HG03378 (cell line): ENCODE results near the gene P2RX5.

Experiments used
- ATAC-seq: cut with Tn5 transposase; IDR thresholded peaks from one replicate; pipeline ENCODE4 v1.9.1; 2021; ENCODE audit warnings: mild to moderate bottlenecking, moderate library complexity; ENCODE audit not compliant: unreplicated experiment

Gene P2RX5

GRCh38 chr17:3658784-3659449, 37.0 kb downstream of the P2RX5 start:
- ATAC-seq, result no peak

GRCh38 chr17:3657874-3658783, 37.8 kb downstream of the P2RX5 start:
- no peak for ATAC-seq

GRCh38 chr17:3657588-3657869, 38.4 kb downstream of the P2RX5 start:
- no peak for ATAC-seq

DNA sequence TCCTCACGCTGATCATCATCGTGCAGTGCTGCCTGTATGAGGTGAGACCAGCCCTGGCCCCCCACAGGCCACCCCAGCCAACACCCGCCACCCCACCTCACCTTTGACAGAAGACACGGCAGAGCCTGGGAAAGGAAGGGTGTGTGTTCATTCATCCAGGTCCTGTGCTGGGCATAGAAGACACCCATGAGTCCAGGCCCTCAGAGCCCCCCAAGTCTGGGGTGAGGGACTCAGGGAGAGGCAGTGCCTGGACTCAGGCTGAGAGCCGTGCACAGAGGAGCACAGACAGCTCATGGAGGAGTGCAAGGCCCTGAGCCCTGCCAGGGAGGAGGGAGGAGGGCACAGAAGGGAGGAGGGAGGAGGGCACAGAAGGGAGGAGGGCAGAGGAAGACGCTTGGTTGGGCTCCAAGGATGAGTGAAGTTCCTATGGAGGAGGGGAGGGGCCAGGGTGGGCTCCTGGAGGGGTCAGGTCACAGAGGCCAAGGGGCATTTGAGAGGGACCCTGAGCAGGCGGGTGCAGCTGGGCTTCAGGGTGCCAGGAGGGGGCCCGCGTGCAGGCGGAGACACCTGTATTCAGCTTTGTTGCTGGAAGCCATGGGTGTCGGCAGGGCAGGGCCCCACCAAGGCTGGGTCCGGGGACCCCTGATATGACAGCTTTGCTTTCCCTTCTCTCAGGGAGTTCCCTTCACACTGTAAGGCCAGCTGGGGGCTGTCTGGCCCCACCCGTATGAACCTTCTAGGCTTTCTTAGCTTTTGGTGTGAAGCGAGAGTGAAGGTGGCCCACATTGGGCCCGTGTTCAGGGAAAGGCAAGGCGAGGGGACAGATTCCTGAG, 39.0 kb downstream of the P2RX5 start:
- ATAC-seq, result no peak

DNA sequence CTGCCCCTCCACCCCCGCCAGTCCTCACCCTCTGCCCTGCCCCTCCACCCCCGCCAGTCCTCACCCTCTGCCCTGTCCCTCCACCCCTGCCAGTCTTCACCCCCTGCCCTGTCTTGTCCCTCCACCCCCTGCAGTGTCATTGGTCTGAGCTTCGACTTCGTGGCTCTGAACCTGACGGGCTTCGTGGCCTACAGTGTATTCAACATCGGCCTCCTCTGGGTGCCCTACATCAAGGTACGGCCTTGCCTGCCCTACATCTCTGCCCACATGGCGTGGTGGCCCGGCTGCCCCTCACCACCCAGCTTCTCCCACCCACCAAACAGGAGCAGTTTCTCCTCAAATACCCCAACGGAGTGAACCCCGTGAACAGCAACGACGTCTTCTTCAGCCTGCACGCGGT, 39.6 kb downstream of the P2RX5 start:
- ATAC-seq, result no peak

GRCh38 chr17:3655766-3656165, 40.2 kb downstream of the P2RX5 start:
- ATAC-seq, result no peak

DNA sequence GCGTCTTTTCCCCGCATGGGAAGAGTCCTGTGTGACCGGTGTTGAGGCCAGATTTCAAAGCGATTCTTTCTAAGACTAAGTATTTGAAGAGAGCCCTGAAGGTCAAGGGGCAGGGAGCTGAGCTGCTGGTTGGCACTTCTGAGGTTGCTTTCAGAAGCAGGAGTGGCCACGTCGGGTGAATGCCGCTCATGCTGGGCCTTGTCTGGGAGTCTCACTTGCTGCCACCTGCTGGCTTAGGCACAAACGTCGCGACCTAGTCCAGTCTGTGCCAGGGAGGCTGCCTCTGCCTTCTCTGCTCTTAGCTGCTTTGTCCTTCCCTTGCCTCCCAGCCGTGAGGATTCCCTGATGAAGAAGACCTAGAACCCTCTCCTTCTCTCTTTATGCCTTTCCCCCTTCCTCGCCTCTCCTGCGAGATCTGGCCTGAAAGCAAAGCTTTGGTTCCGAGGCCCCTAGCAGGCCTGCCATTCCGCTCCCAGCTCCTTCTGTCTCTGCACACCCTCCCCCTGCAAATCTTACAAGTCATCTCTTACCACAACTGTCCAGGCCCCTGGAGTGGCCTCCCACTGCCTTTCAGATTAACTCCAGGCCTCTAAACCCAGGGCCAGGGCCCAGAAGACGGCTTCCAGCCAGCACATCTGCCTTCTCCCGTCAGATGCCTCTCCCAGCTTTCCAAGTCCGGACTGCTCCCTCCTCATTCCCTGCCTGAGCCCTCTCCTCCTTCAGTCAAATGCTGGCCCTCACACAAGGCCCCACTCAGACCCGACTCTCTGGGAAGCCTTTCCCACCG, 48.0 kb downstream of the P2RX5 start:
- ATAC-seq, result no peak

DNA sequence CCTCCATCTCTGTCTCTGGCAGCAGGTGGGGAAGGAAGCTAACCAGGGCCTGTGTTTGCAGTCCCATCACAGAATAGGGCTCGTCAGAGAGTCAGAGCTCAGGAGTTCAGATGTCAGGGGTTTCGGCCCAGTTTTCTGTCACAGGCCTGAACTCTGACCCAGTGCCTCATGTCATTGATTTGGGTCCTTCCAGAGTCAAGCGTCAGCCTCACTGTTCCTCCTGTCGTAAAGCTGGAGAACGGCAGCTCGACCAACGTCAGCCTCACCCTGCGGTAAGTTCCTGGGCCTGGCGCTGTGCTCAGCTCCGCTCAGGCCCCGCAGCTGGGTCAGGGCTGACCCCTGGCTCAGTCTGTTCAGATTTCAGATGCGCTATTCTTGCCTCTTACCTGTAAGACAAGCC, 48.7 kb downstream of the P2RX5 start:
- no peak for ATAC-seq

DNA sequence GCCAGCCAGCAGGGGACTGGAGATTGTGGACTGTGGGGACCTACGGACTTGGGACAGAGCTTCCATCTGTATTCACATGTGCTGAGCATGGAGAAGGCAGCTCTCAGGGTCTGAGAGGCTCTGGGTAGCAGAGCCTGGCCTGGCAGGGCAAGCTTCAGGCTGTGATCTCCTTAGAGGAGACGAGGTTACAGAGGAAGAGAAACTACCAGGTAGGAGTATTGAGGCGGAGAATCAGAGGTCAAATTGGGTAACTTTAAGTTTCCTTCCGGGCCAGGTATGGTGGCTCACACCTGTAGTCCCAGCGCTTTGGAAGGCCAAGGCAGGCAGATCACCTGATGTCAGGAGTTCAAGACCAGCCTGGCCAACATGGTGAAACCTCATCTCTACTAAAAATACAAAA, 50.6 kb downstream of the P2RX5 start:
- no peak for ATAC-seq

- ATAC-seq, result no peak
Observed at GRCh38 chr17:3643889-3644349, 52.0 kb downstream of the P2RX5 start.

GRCh38 chr17:3641717-3642486, 54.1 kb downstream of the P2RX5 start:
- ATAC-seq, result no peak

DNA sequence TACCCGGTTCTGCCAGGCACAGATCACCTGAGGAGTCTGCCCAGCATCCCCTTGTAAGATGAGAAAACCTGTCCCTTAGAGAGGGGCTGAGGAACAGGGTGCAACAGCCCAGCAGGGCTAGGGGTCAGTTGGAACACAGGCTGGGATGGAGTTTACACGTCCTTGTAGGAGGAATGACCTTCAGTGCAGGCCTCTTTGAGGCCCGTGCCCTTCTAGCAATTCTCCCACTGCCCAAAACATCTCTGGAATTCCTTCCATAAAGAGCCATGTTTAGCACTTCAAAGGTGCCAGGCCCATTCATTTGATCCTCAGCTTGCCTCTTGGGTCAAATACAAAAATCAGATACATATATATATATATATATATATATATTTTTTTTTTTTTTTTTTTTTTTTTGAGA, 54.9 kb downstream of the P2RX5 start:
- ATAC-seq, result no peak

GRCh38 chr17:3639981-3640596, 55.9 kb downstream of the P2RX5 start:
- no peak for ATAC-seq

DNA sequence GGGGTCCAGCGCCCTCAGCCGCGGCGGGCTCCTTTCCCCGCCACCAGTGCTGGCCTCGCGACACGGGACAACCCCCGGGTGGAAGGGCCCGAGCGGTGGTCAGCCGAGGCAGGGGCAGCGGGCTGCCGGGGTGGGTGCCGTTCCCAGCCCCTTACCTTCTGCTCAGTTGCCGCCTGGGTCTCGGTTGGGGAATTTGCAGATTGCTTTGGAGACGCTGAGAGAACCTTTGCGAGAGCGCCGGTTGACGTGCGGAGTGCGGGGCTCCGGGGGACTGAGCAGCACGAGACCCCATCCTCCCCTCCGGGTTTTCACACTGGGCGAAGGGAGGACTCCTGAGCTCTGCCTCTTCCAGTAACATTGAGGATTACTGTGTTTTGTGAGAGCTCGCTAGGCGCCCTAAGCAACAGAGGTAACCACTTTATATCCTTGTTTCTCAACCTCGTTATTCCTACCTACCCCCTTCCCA, 59.0 kb downstream of the P2RX5 start:
- peak; percentile 7 for ATAC-seq

DNA sequence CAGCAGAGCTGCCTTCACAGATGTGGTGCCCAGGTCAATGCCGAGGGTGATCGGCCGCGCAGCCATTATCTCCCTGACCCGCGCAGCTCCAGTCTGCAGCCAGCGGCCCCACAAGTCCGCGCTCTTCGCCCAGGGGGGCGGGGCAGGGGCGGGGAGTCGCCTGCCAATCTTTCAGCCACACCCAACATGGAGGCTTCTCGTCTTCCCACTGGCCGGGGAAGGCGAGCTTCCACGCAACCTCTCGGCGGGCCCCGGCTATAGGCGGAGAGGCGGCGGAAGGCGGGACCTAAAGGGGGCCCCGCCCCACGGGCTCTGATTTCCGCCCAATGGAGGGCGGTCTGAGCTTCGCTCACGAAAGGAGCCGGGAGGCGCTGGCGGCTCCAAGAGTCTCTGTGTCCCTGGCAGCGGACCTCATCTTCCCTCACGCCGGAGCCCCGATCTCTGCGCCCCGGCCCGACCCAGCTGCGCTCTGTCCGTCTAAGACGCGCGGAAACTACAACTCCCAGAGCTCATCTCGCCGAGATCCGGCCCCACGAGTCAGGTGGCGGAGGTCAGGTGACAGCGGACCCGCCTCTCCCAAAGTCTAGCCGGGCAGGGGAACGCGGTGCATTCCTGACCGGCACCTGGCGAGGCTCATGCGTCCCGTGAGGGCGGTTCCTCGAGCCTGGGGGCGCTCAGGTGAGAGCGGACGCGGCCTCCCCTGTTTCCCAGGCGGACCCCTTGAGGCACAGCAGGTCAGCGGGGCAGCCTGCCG, 59.6 kb downstream of the P2RX5 start, which contains the start of the genes CTNS and SHPK:
CTNS (plus strand) TSS at position 607 of the 754 bp plus-strand sequence. CDS start 3,447 bp downstream, outside the sequence.
SHPK (minus strand) TSS at position 97 of the 754 bp plus-strand sequence; CDS start at position 66, 31 bp downstream.
- peak; percentile 83 for ATAC-seq

DNA sequence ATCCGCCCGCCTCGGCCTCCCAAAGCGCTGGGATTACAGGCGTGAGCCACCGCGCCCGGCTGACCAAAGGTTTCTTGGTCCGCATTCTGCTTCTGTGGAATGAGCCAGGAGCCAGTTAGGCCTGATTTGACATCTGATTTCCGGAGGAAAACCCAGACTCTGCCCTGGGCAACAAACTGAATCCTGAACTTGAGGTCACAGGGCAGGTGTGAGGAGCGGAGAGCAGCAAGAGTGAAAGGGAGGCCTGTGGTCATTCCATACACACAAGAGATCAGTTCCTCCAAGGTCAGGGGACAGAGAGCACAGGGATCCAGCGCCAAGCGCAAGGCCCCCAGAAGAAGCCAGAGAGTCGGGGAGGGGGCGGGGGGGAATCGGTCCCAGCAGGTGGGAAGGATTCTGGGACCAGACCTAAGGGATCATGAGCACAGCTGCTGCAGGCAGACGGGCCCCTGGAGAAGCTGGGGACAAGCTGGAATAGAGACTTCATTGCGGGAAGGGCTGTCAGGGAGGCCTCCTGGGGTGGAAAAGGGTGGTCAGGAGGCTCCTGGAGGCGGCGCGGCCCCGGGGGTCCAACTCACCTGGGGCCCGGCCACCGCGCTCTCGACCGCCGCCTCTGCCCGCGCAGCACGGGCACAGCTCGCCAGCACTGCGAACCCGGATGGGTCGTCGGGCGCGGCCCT, 60.3 kb downstream of the P2RX5 start:
- ATAC-seq, result peak; percentile 29

- ATAC-seq, result no peak
Observed at GRCh38 chr17:3632287-3632686, 63.7 kb downstream of the P2RX5 start.

DNA sequence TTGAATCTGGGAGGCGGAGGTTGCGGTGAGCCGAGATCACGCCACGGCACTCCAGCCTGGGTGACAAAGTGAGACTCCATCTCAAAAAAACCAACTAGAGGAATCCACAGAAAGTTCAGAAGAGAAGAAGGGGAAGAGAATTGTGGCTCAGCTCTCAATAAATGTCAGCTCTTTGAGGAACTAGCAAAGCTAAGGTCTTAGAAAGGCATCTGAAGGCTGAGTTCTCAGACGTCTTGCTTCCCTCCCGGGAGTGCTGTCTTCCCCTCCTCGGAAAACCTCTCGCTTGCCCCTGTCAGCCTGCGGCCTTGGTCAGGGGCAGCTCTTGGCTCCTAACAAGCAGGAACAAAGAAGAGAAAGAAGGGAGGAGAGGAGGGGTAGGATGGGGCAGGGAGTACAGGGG, 65.2 kb downstream of the P2RX5 start:
- no peak for ATAC-seq
